GM23338 (cell line): ENCODE data around the gene RXRA. TPM values are rescaled to one million over a fixed set of nuclear protein-coding genes. Genes with fewer than 3 reads are reported as not detected.

Source experiments
- ATAC-seq: fragments of 200-7000 bp; cut with Tn5 transposase; 3 replicates; pipeline ENCODE4 v1.9.1; 2020
- DNase-seq: peaks from one replicate; pipeline ENCODE4 v3.0.0-alpha.2; 2015; ENCODE audit warnings: low spot score
- H2AFZ ChIP-seq: fragments of 200-600 bp; sonication (generic); 2 replicates; pipeline ENCODE4 v1.8.0; 2016; ENCODE audit warnings: antibody characterized with exemption, mild to moderate bottlenecking, moderate library complexity
- H3F3A ChIP-seq: fragments of 200-600 bp; sonication (generic); replicated peaks from 2 replicates; pipeline ENCODE4 v1.8.0; 2017; ENCODE audit warnings: antibody characterized with exemption, mixed run types, low read depth
- H3K27ac ChIP-seq: fragments of 200-600 bp; sonication (generic); 2 replicates; pipeline ENCODE4 v1.6.1; 2016; ENCODE audit warnings: low read depth
- H3K27me3 ChIP-seq: fragments of 200-600 bp; sonication (generic); 2 replicates; pipeline ENCODE4 v1.8.0; 2016; ENCODE audit warnings: mild to moderate bottlenecking, mixed run types, moderate library complexity; ENCODE audit not compliant: insufficient read depth
- H3K36me3 ChIP-seq: fragments of 200-600 bp; sonication (generic); 2 replicates; pipeline ENCODE4 v1.8.0; 2016; ENCODE audit warnings: mild to moderate bottlenecking; ENCODE audit not compliant: insufficient read depth
- H3K4me1 ChIP-seq: fragments of 200-600 bp; sonication (generic); 2 replicates; pipeline ENCODE4 v1.8.0; 2016; ENCODE audit warnings: mild to moderate bottlenecking, moderate library complexity; ENCODE audit not compliant: insufficient read depth
- H3K4me2 ChIP-seq: fragments of 200-600 bp; sonication (generic); 2 replicates; pipeline ENCODE4 v1.7.1; 2017; ENCODE audit warnings: mixed run types
- H3K4me3 ChIP-seq: fragments of 200-600 bp; sonication (generic); 2 replicates; pipeline ENCODE4 v1.6.1; 2016; ENCODE audit warnings: mixed run types
- H3K79me2 ChIP-seq: fragments of 200-600 bp; sonication (generic); replicated peaks from 2 replicates; pipeline ENCODE4 v1.8.0; 2017; ENCODE audit warnings: mild to moderate bottlenecking; ENCODE audit not compliant: insufficient read depth
- H3K9me2 ChIP-seq: fragments of 200-600 bp; sonication (generic); 2 replicates; pipeline ENCODE4 v1.8.0; 2017; ENCODE audit not compliant: insufficient read depth
- H4K20me1 ChIP-seq: fragments of 200-600 bp; sonication (generic); replicated peaks from 2 replicates; pipeline ENCODE4 v1.8.0; 2017; ENCODE audit warnings: mild to moderate bottlenecking; ENCODE audit not compliant: insufficient read depth
- H3K27ac Mint-ChIP-seq: 2 replicates; pipeline ENCODE4 v1.8.0; 2020; ENCODE audit warnings: inconsistent platforms, mild to moderate bottlenecking, moderate library complexity, mixed read lengths
- H3K27me3 Mint-ChIP-seq: 3 replicates; pipeline ENCODE4 v1.8.0; 2022; ENCODE audit warnings: low read depth, mild to moderate bottlenecking, moderate library complexity, mixed read lengths, inconsistent platforms; ENCODE audit not compliant: insufficient read depth, poor library complexity
- H3K36me3 Mint-ChIP-seq: 3 replicates; pipeline ENCODE4 v1.8.0; 2021; ENCODE audit warnings: low read depth, mild to moderate bottlenecking, inconsistent platforms, moderate library complexity, mixed read lengths
- H3K4me1 Mint-ChIP-seq: 3 replicates; pipeline ENCODE4 v1.8.0; 2020; ENCODE audit warnings: mild to moderate bottlenecking, inconsistent platforms, mixed read lengths
- H3K4me3 Mint-ChIP-seq: 3 replicates; pipeline ENCODE4 v1.8.0; 2021; ENCODE audit warnings: moderate library complexity, mild to moderate bottlenecking, inconsistent platforms, mixed read lengths
- H3K9me3 Mint-ChIP-seq: 3 replicates; pipeline ENCODE4 v1.8.0; 2020; ENCODE audit warnings: moderate library complexity, mild to moderate bottlenecking, inconsistent platforms, mixed read lengths
- NANOG ChIP-seq: IDR thresholded peaks from 2 replicates; pipeline ENCODE4 v1.6.1; 2016; ENCODE audit warnings: antibody characterized with exemption, borderline replicate concordance
- ZNF331 ChIP-seq: fragments of 250-450 bp; sonication (Bioruptor Pico); IDR thresholded peaks from 2 replicates; pipeline ENCODE4 v1.5.0; 2020; ENCODE audit warnings: low read depth, mild to moderate bottlenecking, moderate library complexity
- ZNF462 ChIP-seq: fragments of 250-450 bp; sonication (Bioruptor Pico); IDR thresholded peaks from 2 replicates; pipeline ENCODE4 v1.5.0; 2020; ENCODE audit warnings: mild to moderate bottlenecking, moderate library complexity
- polyA plus RNA-seq: library from polyadenylated mRNA; unstranded; fragments of >200 nt; fragmentation: Nextera tagmentation; extraction: Ambion mirVana; gene quantifications from 2 replicates; pipeline ENCODE4 v1.2.1, GENCODE V29; 2016
- total RNA-seq: library from RNA; depleted of rRNA; stranded (reverse); fragments of >200 nt; shearing (Covaris generic); gene quantifications from 2 replicates; pipeline ENCODE4 v1.2.3, GENCODE V29; 2014
- TF ChIP-seq, protein P1 (sequence below): IDR thresholded peaks from one replicate; pipeline ENCODE4 v1.6.1; 2018; ENCODE audit warnings: antibody characterized with exemption; ENCODE audit not compliant: unreplicated experiment
- TF ChIP-seq, protein P2 (sequence below): IDR thresholded peaks from 2 replicates; pipeline ENCODE4 v1.6.1; 2016; ENCODE audit warnings: antibody characterized with exemption

The RXRA gene
- total and polyA plus RNA-seq, 2 experiments from 2014 or later = 4.9 to 17.9 TPM

GRCh38 chr9:134335486-134336220, 9.4 kb downstream of the RXRA start (continued):
- TF ChIP-seq ZNF462 = no peak
- TF ChIP-seq, protein P1, sequence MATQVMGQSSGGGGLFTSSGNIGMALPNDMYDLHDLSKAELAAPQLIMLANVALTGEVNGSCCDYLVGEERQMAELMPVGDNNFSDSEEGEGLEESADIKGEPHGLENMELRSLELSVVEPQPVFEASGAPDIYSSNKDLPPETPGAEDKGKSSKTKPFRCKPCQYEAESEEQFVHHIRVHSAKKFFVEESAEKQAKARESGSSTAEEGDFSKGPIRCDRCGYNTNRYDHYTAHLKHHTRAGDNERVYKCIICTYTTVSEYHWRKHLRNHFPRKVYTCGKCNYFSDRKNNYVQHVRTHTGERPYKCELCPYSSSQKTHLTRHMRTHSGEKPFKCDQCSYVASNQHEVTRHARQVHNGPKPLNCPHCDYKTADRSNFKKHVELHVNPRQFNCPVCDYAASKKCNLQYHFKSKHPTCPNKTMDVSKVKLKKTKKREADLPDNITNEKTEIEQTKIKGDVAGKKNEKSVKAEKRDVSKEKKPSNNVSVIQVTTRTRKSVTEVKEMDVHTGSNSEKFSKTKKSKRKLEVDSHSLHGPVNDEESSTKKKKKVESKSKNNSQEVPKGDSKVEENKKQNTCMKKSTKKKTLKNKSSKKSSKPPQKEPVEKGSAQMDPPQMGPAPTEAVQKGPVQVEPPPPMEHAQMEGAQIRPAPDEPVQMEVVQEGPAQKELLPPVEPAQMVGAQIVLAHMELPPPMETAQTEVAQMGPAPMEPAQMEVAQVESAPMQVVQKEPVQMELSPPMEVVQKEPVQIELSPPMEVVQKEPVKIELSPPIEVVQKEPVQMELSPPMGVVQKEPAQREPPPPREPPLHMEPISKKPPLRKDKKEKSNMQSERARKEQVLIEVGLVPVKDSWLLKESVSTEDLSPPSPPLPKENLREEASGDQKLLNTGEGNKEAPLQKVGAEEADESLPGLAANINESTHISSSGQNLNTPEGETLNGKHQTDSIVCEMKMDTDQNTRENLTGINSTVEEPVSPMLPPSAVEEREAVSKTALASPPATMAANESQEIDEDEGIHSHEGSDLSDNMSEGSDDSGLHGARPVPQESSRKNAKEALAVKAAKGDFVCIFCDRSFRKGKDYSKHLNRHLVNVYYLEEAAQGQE = no peak

DNA sequence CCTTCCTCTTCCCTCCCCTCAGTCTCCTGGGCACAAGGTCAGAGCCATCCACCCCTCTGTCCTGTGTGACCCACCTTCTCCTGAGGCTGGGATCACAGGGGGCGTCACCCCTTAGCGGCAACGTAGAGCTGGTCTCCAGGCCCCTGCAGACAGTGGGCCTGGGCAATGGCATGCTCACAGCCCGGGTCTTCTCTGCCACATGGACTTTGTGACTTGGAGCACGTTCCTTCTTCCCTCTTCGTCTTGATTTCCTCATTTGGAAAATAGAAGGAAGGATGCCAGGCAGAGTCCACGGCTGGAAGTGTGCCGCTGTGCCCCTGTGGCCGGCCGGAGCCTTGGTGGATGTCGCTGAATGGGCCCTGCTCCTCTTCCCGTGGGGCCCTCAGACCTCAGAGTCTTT, 10.0 kb downstream of the RXRA start:
- DNase-seq (no peak), ATAC-seq (no peak)
- H3K27me3 Mint-ChIP-seq = peaks cover 3% of the 10 kb centered on the region
- Histone ChIP-seq H4K20me1 (0 out of 2 replicates have a peak, but pooled peaks cover 10% of the 10 kb centered on the region), H3K36me3 (no peaks in the 10 kb centered on the region), H3K4me3 (no peak overlapping the region), H3F3A (no peaks in the 10 kb centered on the region), H3K27me3 (no peaks in the 10 kb centered on the region), H2AFZ (no peak overlapping the region), H3K4me2 (no peak overlapping the region), H3K9me2 (no peaks in the 10 kb centered on the region), H3K79me2 (peaks cover 79% of the 10 kb centered on the region), H3K4me1 (no peaks in the 10 kb centered on the region), H3K27ac (no peak overlapping the region)
- no peak overlapping the region for H3K27ac Mint-ChIP-seq
- peaks cover 7% of the 10 kb centered on the region; the same call in 2 of the 3 replicates for H3K4me1 Mint-ChIP-seq
- H3K9me3 Mint-ChIP-seq = no peaks in the 10 kb centered on the region
- no peak overlapping the region for H3K4me3 Mint-ChIP-seq
- H3K36me3 Mint-ChIP-seq = no peaks in the 10 kb centered on the region
- TF ChIP-seq, protein P2, sequence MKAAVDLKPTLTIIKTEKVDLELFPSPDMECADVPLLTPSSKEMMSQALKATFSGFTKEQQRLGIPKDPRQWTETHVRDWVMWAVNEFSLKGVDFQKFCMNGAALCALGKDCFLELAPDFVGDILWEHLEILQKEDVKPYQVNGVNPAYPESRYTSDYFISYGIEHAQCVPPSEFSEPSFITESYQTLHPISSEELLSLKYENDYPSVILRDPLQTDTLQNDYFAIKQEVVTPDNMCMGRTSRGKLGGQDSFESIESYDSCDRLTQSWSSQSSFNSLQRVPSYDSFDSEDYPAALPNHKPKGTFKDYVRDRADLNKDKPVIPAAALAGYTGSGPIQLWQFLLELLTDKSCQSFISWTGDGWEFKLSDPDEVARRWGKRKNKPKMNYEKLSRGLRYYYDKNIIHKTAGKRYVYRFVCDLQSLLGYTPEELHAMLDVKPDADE = no peak
- TF ChIP-seq ZNF331 (CRISPR knock-in tag) = no peak
- no peak for TF ChIP-seq NANOG
